RWPE1 (cell line): ENCODE measurements around the gene GAS5.
"Not testable (repeated sequence)": the region's sequence is repeated elsewhere in the genome, so short reads cannot be mapped to it uniquely, and the experiment has no call there.

Experiments
- CTCF ChIA-PET: fragments of 350-600 bp; sonication (Branson Sonifier 250); formaldehyde crosslinking; extraction: SDS; loops from one replicate; lab custom pipeline; 2021; lab: Yijun Ruan, JAX
- POLR2A ChIA-PET: fragments of 400-600 bp; formaldehyde crosslinking; extraction: SDS; loops from one replicate; lab custom pipeline; 2020; ENCODE audit warnings: antibody characterized with exemption; ENCODE audit not compliant: low non-redundant PET; lab: Yijun Ruan, JAX
- DNase-seq: peaks from one replicate; pipeline ENCODE4 v3.0.0; 2012; ENCODE audit warnings: low spot score
- H3K27ac ChIP-seq: fragments of 450-650 bp; 2 replicates; pipeline ENCODE4 v1.5.1; 2017
- TF ChIP-seq, protein P1 (sequence below): fragments of 450-650 bp; conservative IDR thresholded peaks from 2 replicates; pipeline ENCODE4 v1.5.1; 2017; ENCODE audit warnings: low read depth, mild to moderate bottlenecking

GAS5 gene

DNA sequence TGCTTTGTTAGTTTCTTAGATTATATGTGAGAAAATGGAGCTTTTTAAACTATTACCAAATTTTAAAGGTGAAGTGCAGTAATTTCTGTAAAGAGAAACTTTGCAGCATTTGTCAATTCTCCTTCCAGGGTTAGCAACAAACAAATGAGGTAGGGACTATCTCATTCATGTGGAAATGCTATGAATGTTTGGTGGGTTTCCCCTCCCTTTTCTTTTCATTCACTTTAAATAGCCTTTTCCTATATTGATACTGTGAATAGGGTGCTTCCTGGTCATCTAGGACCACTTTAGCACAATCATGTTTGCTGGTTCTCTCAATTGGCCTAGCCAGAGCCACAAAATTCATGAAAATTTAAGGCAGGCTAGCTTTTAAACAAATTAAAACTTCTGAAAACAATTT lies 21.0 kb upstream of the GAS5 start:
- H3K27ac ChIP-seq, result no peak overlapping the region
- TF ChIP-seq, protein P1, sequence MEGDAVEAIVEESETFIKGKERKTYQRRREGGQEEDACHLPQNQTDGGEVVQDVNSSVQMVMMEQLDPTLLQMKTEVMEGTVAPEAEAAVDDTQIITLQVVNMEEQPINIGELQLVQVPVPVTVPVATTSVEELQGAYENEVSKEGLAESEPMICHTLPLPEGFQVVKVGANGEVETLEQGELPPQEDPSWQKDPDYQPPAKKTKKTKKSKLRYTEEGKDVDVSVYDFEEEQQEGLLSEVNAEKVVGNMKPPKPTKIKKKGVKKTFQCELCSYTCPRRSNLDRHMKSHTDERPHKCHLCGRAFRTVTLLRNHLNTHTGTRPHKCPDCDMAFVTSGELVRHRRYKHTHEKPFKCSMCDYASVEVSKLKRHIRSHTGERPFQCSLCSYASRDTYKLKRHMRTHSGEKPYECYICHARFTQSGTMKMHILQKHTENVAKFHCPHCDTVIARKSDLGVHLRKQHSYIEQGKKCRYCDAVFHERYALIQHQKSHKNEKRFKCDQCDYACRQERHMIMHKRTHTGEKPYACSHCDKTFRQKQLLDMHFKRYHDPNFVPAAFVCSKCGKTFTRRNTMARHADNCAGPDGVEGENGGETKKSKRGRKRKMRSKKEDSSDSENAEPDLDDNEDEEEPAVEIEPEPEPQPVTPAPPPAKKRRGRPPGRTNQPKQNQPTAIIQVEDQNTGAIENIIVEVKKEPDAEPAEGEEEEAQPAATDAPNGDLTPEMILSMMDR, result no peak
- ChIA-PET CTCF (no interaction called here), POLR2A (no interaction called here)
- no peak for DNase-seq

- POLR2A ChIA-PET, result no interaction called here
- H3K27ac ChIP-seq, result no peak overlapping the region
- CTCF ChIA-PET, result no interaction called here
- TF ChIP-seq, protein P1, result no peak
- DNase-seq, result no peak
These were observed 19.8 kb upstream of the GAS5 start for GRCh38 chr1:173887627-173888026.

- no peak overlapping the region for H3K27ac ChIP-seq
- DNase-seq, result no peak
- TF ChIP-seq, protein P1, result no peak
- CTCF ChIA-PET, result no interaction called here
- POLR2A ChIA-PET, result no interaction called here
These were observed 19.2 kb upstream of the GAS5 start for GRCh38 chr1:173886746-173887611.

DNA sequence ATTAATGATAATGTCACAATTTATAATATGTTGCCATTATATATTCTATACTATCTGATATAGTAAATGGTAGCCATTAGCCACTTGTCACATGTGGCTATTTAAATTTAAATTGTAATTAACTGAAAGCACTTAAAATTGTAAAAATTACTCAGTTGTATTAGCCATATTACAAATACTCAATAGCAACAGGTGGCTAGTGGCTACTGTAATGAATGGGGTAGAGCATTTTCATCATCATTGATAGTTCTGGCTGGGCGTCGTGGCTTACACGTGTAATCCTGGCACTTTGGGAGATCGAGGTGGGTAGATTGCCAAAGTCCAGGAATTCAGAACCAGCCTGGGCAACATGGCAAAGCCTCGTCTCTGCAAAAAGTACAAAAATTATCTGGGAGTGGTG lies 16.9 kb upstream of the GAS5 start:
- H3K27ac ChIP-seq, result no peak overlapping the region
- CTCF ChIA-PET, result interaction anchor here (0.5 kb wide), 1 partner anchor 859 kb away, joined by 4 read pairs; no protein-coding TSS in a partner anchor
- DNase-seq, result no peak
- POLR2A ChIA-PET, result no interaction called here
- TF ChIP-seq, protein P1, result no peak

DNA sequence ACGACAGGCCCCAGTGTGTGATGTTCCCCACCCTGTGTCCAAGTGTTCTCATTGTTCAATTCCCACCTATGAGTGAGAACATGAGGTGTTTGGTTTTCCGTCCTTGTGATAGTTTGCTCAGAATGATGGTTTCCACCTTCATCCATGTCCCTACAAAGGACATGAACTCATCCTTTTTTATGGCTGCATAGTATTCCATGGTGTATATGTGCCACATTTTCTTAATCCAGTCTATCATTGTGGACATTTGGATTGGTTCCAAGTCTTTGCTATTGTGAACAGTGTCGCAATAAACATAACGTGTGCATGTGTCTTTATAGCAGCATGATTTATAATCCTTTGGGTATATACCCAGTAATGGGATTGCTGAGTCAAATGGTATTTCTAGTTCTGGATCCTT lies 13.3 kb upstream of the GAS5 start:
- CTCF ChIA-PET, POLR2A ChIA-PET, H3K27ac ChIP-seq, DNase-seq: not testable (repeated sequence)

DNA sequence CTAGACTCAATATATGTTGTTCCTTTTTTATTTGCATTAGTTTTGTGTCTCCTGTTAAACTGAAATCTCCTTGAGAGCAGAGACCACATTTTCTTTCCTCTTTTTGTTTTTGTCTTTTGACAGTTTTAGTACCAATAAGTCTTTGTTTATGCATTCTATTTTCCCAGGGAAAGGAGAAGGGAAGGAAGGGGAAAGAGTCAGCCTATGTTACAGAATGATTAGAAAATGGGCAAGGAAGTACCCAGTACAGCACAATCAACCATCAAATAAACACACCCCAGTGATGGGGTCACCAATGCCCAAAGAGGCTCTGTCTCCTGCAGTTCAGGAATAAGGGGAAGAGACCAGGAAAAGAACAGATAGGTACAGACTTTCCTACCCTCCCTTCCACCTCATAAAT lies 10.5 kb upstream of the GAS5 start:
- CTCF ChIA-PET, result no interaction called here
- H3K27ac ChIP-seq, result no peak overlapping the region
- TF ChIP-seq, protein P1, result no peak
- no peak for DNase-seq
- POLR2A ChIA-PET, result no interaction called here

DNA sequence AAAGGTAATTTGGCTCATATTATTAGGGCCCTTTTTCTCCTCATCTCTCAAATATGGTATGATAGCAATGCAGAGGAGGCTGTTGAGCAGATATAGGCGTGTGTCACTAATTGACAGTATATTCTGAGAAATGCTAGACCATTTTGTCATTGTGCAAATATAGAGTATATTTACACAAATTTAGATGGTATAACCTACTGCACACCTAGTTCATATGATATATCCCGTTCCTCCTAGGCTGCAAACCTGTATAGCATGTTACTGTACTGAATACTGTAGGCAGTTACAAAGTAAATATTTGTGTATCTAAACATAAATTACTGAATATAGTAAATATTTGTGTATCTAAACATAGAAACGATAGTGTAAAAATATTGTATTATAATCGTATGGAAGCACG lies 8.9 kb upstream of the GAS5 start:
- POLR2A ChIA-PET, result no interaction called here

More for the DNA sequence above, 8.9 kb upstream of the GAS5 start:
- DNase-seq, result no peak
- TF ChIP-seq, protein P1, result no peak
- H3K27ac ChIP-seq, result no peak overlapping the region
- CTCF ChIA-PET, result no interaction called here
